ENCODE data around the gene POTEG. TPM values are rescaled to one million over a fixed set of nuclear protein-coding genes. Genes with fewer than 3 reads are reported as not detected.
"Not testable (repeated sequence)": the region's sequence is repeated elsewhere in the genome, so short reads cannot be mapped to it uniquely, and the experiment has no call there.

POTEG gene
- total RNA-seq, 1 experiment from 2014 or later = not detected

DNA sequence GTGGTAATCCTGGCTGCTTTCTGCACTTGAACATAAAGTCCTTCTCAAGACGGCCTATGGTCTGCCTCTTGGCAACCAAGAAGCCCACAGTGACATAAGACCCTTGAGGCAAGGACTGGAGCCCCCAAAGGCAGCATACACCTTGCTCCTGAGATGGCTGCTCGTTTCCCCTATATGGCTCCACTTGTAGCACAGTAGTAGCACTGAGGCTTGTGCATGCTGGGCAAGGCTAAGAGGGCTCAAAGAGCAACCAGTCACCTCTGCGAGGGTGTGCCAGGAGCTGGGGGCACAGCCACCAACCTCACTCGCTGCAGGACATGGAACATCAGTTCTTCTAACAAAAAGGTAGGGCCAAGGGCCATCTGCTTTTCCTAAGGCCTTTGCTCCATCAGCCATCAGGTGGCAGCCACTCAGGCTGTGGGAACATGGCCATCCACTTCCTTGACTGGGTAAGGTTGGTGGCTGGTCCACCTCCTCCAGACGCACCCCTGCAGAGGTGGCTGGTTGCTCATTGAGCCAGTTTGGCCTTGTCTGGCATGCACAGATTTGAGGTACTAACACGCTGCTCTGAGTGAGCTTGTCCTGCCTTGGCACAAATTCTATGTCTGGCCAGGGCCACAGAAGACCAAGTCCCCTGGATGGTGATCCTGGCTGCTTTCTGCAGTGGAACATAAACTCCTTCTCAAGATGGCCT is 49.9 kb downstream of the POTEG start:
- not testable (repeated sequence) for H3K4me1 ChIP-seq (ENCODE audit: control insufficient read depth in 1 of 2, insufficient read depth in 2 of 2, low read length in 2 of 2); H3K9me3 ChIP-seq (ENCODE audit: control insufficient read depth in 1 of 2, insufficient read depth in 1 of 2, low read depth in 1 of 2, low read length in 2 of 2)

DNA sequence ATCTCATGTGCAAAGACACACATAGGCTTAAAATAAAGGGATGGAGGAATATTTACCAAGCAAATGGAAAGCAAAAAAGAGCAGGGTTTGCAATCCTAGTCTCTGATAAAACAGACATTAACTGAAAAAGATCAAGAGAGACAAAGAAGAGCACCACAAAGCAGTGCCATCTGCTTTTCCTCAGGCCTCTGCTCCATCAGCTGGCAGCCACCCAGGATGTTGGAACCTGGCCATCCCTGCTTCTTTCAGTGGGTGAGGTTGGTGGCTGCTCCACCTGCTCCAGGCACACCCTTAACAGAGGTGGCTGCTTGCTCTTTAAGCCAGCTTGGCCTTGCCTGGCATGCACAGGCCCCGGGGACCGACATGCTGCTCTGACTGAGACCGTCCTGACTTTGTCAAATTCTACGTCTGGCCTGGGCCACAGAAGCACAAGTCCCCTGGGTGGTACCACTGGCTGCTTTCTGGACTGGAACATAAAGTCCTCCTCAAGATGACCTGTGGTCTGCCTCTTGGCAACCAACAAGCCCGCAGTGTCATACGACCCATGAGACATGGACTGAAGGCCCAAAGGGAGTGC is 51.0 kb downstream of the POTEG start:
- H3K9me2 ChIP-seq (ENCODE audit: insufficient read depth); H3K79me2 ChIP-seq (ENCODE audit: insufficient read depth, low read length); H3K9ac ChIP-seq (ENCODE audit: low read length); RAD21 ChIA-PET (ENCODE audit: low non-redundant PET in 1 of 2, low total read pairs in 2 of 2, uncharacterized antibody in 2 of 2, unreplicated experiment in 2 of 2); H3K9me3 ChIP-seq (ENCODE audit: control insufficient read depth in 1 of 2, insufficient read depth in 1 of 2, low read depth in 1 of 2, low read length in 2 of 2); DNase-seq (ENCODE audit: low read depth, low spot score); H3K4me3 ChIP-seq (replicated peaks in 1 of 2; ENCODE audit: low read depth in 1 of 2, low read length in 2 of 2); H4K20me1 ChIP-seq (ENCODE audit: insufficient read depth); H3K4me2 ChIP-seq (ENCODE audit: low read length); BruUV-seq (replicated peaks); H3K27ac ChIP-seq (ENCODE audit: low read depth, low read length); CTCF ChIA-PET; POLR2A ChIA-PET; H2AFZ ChIP-seq (ENCODE audit: low read depth, low read length, poor library complexity, severe bottlenecking); H3K27me3 ChIP-seq (ENCODE audit: insufficient read depth, low read length); H3K4me1 ChIP-seq (ENCODE audit: control insufficient read depth in 1 of 2, insufficient read depth in 2 of 2, low read length in 2 of 2); ATAC-seq; H3K36me3 ChIP-seq (ENCODE audit: control insufficient read depth in 1 of 2, insufficient read depth in 2 of 2, low read length in 2 of 2); intact Hi-C loops (cut with micrococcal nuclease): not testable (repeated sequence)

More for the DNA sequence above, 49.9 kb downstream of the POTEG start:
- H4K20me1 ChIP-seq (ENCODE audit: insufficient read depth); POLR2A ChIA-PET; H3K4me2 ChIP-seq (ENCODE audit: low read length); H3K9me2 ChIP-seq (ENCODE audit: insufficient read depth); DNase-seq (ENCODE audit: low read depth, low spot score); H3K4me3 ChIP-seq (replicated peaks in 1 of 2; ENCODE audit: low read depth in 1 of 2, low read length in 2 of 2); H3K27me3 ChIP-seq (ENCODE audit: insufficient read depth, low read length); H2AFZ ChIP-seq (ENCODE audit: low read depth, low read length, poor library complexity, severe bottlenecking); H3K27ac ChIP-seq (ENCODE audit: low read depth, low read length); H3K9ac ChIP-seq (ENCODE audit: low read length); intact Hi-C loops (cut with micrococcal nuclease); H3K79me2 ChIP-seq (ENCODE audit: insufficient read depth, low read length); H3K36me3 ChIP-seq (ENCODE audit: control insufficient read depth in 1 of 2, insufficient read depth in 2 of 2, low read length in 2 of 2); BruUV-seq (replicated peaks); CTCF ChIA-PET; ATAC-seq; RAD21 ChIA-PET (ENCODE audit: low non-redundant PET in 1 of 2, low total read pairs in 2 of 2, uncharacterized antibody in 2 of 2, unreplicated experiment in 2 of 2): not testable (repeated sequence)

DNA sequence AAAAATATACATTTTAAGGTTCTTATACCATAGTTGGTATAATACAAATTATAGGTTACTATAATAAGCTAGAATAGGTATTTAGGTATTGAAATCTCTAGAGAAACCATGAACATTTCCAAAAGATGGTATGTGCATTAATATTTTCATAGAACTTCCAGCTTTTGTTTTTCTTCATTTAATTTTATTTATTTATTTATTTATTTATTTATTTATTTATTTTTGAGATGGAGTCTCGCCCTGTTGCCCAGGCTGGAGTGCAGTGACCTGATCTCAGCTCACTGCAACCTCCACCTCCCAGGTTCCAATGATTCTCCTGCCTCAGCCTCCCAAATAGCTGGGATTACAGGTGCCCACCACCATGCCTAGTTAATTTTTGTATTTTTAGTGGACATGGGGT is 54.0 kb downstream of the POTEG start:
- BruUV-seq (replicated peaks); H3K4me1 ChIP-seq (ENCODE audit: control insufficient read depth in 1 of 2, insufficient read depth in 2 of 2, low read length in 2 of 2); H3K9me2 ChIP-seq (ENCODE audit: insufficient read depth); intact Hi-C loops (cut with micrococcal nuclease); H4K20me1 ChIP-seq (ENCODE audit: insufficient read depth); DNase-seq (ENCODE audit: low read depth, low spot score); H3K79me2 ChIP-seq (ENCODE audit: insufficient read depth, low read length); ATAC-seq; H2AFZ ChIP-seq (ENCODE audit: low read depth, low read length, poor library complexity, severe bottlenecking); H3K4me2 ChIP-seq (ENCODE audit: low read length); CTCF ChIA-PET; H3K9ac ChIP-seq (ENCODE audit: low read length); H3K27me3 ChIP-seq (ENCODE audit: insufficient read depth, low read length); H3K4me3 ChIP-seq (replicated peaks in 1 of 2; ENCODE audit: low read depth in 1 of 2, low read length in 2 of 2); H3K27ac ChIP-seq (ENCODE audit: low read depth, low read length); RAD21 ChIA-PET (ENCODE audit: low non-redundant PET in 1 of 2, low total read pairs in 2 of 2, uncharacterized antibody in 2 of 2, unreplicated experiment in 2 of 2); H3K36me3 ChIP-seq (ENCODE audit: control insufficient read depth in 1 of 2, insufficient read depth in 2 of 2, low read length in 2 of 2); POLR2A ChIA-PET: not testable (repeated sequence)
- peaks cover 6 to 14% of the 10 kb centered on the region in 2 experiments; a peak in 3 of 4 replicates for H3K9me3 ChIP-seq (ENCODE audit: control insufficient read depth in 1 of 2, insufficient read depth in 1 of 2, low read depth in 1 of 2, low read length in 2 of 2)

DNA sequence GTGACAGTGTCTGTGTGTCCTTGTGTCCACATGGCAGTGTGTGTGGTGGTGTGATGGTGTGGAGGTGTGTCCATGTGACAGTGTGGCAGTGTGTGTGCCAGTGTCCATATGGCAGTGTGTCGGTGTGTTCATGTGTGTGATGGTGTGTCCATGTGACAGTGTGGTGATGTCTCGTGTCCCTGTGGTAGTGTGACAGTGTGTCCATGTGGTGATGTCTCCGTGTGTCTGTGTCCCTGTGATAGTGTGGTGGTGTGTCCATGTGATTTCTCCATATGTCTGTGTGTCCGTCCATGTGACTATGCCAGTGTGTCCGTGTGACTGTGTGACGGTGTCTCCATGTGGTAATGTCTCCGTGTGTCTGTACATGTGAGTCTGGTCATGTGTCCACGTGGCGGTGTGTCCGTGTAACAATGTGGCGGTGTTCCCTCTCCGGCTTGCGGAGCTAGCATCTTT is 59.7 kb downstream of the POTEG start:
- H3K27ac ChIP-seq (ENCODE audit: low read depth, low read length); POLR2A ChIA-PET; RAD21 ChIA-PET (ENCODE audit: low non-redundant PET in 1 of 2, low total read pairs in 2 of 2, uncharacterized antibody in 2 of 2, unreplicated experiment in 2 of 2); ATAC-seq; DNase-seq (ENCODE audit: low read depth, low spot score); H4K20me1 ChIP-seq (ENCODE audit: insufficient read depth); H3K9ac ChIP-seq (ENCODE audit: low read length); BruUV-seq (replicated peaks); H3K27me3 ChIP-seq (ENCODE audit: insufficient read depth, low read length); H2AFZ ChIP-seq (ENCODE audit: low read depth, low read length, poor library complexity, severe bottlenecking); intact Hi-C loops (cut with micrococcal nuclease); H3K79me2 ChIP-seq (ENCODE audit: insufficient read depth, low read length); H3K36me3 ChIP-seq (ENCODE audit: control insufficient read depth in 1 of 2, insufficient read depth in 2 of 2, low read length in 2 of 2); H3K4me1 ChIP-seq (ENCODE audit: control insufficient read depth in 1 of 2, insufficient read depth in 2 of 2, low read length in 2 of 2); CTCF ChIA-PET; H3K9me2 ChIP-seq (ENCODE audit: insufficient read depth); H3K4me3 ChIP-seq (replicated peaks in 1 of 2; ENCODE audit: low read depth in 1 of 2, low read length in 2 of 2); H3K4me2 ChIP-seq (ENCODE audit: low read length): not testable (repeated sequence)
- H3K9me3 ChIP-seq (ENCODE audit: control insufficient read depth in 1 of 2, insufficient read depth in 1 of 2, low read depth in 1 of 2, low read length in 2 of 2) = peaks cover 16 to 22% of the 10 kb centered on the region in 2 experiments; a peak in 3 of 4 replicates

Data from HCT116 (cell line).